Breast epithelium (tissue), 4 donors: ENCODE measurements around the gene CDH13. TPM values are rescaled to one million over a fixed set of nuclear protein-coding genes. Genes with fewer than 3 reads are reported as not detected.

Experiments
- DNase-seq, 2 donors: peaks; one replicate each; pipeline ENCODE4 v3.0.0-alpha.2; 2019; ENCODE audit warnings: low spot score in 2 of 2
- H3K27ac ChIP-seq, 2 donors: fragments of 200-600 bp; sonication (generic) in 1 of 2; one replicate each; pipeline ENCODE4 v1.5.1; 2016 to 2019; ENCODE audit warnings: mild to moderate bottlenecking in 1 of 2
- H3K27me3 ChIP-seq, 2 donors: fragments of 200-600 bp; sonication (generic) in 1 of 2; one replicate each; pipeline versions ENCODE4 v1.5.1 to v1.6.0; 2017 to 2019; ENCODE audit warnings: control low read depth in 1 of 2, mild to moderate bottlenecking in 1 of 2
- H3K36me3 ChIP-seq: fragments of 200-600 bp; one replicate; pipeline ENCODE4 v1.5.1; 2019
- H3K4me1 ChIP-seq, 2 donors: fragments of 200-600 bp; sonication (generic); one replicate each; pipeline ENCODE4 v1.5.1; 2016 to 2019; ENCODE audit warnings: control low read depth in 1 of 2
- H3K4me3 ChIP-seq, 3 donors: fragments of 200-600 bp; sonication (generic); 1 replicate in 2 of 3; 2 replicates in 1 of 3; pipeline ENCODE4 v1.5.1; 2016 to 2019; ENCODE audit warnings: mild to moderate bottlenecking in 3 of 3, moderate library complexity in 2 of 3
- H3K9me3 ChIP-seq, 2 donors: fragments of 200-600 bp; sonication (generic) in 1 of 2; one replicate each; pipeline ENCODE4 v1.5.1; 2016 to 2019; ENCODE audit warnings: control low read depth in 1 of 2
- POLR2A ChIP-seq: fragments of 450-650 bp; IDR thresholded peaks from one replicate; pipeline ENCODE4 v1.6.1; 2016; ENCODE audit warnings: antibody characterized with exemption, mild to moderate bottlenecking, moderate library complexity
- POLR2AphosphoS5 ChIP-seq, 3 donors: sonication (generic); formaldehyde crosslinking; IDR thresholded peaks; one replicate each; pipeline ENCODE4 v1.6.1; 2017; ENCODE audit warnings: antibody characterized with exemption in 3 of 3
- intact Hi-C: fragments of 100-400 bp; cut with DNase I; formaldehyde crosslinking; loops from one replicate; pipeline ENCODE4 v1.15.1; 2023; ENCODE audit warnings: low total_unique reads
- total RNA-seq, 3 donors: library from RNA; depleted of rRNA; stranded (reverse); fragments of >200 nt; gene quantifications; one replicate each; pipeline ENCODE4 v1.1.0, GENCODE V29; 2016
- TF ChIP-seq, protein P1 (sequence below), 3 donors: fragments of 450-650 bp; IDR thresholded peaks; one replicate each; pipeline ENCODE4 v1.5.1; 2016 to 2017; ENCODE audit warnings: antibody characterized with exemption in 3 of 3, mild to moderate bottlenecking in 3 of 3, moderate library complexity in 3 of 3

Gene CDH13
- total RNA-seq, 3 donors from 2014 or later: 6.0 to 13.1 (median 11.5) TPM

DNA sequence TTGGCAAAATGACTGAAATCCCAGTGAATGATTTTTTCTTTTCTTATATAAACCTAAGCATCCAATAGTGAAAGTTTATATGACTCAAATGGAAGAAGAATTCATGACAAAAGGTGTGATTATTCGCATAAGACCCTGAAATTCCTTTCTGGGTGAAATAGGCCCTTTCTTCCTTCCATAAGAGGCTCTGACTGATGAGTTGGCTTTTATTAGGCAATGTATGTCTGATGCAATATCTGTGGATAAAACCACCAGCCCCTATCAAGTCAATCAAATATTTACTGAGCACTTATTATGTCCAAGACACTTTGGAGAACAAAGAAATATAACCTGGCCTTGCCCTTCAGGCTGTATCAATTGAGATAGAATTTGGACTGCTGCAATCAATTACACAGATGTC lies 316.6 kb downstream of the CDH13 start:
- DNase-seq: no peak
- H3K27ac ChIP-seq: no peak overlapping the region
- no peaks in the 10 kb centered on the region for H3K4me1 ChIP-seq
- no peaks in the 10 kb centered on the region for H3K9me3 ChIP-seq
- intact Hi-C loops: no loop called here
- H3K36me3 ChIP-seq: no peaks in the 10 kb centered on the region
- H3K4me3 ChIP-seq: no peak overlapping the region
- peaks cover 0 to 5% of the 10 kb centered on the region in 2 donors for H3K27me3 ChIP-seq
- TF ChIP-seq, protein P1, sequence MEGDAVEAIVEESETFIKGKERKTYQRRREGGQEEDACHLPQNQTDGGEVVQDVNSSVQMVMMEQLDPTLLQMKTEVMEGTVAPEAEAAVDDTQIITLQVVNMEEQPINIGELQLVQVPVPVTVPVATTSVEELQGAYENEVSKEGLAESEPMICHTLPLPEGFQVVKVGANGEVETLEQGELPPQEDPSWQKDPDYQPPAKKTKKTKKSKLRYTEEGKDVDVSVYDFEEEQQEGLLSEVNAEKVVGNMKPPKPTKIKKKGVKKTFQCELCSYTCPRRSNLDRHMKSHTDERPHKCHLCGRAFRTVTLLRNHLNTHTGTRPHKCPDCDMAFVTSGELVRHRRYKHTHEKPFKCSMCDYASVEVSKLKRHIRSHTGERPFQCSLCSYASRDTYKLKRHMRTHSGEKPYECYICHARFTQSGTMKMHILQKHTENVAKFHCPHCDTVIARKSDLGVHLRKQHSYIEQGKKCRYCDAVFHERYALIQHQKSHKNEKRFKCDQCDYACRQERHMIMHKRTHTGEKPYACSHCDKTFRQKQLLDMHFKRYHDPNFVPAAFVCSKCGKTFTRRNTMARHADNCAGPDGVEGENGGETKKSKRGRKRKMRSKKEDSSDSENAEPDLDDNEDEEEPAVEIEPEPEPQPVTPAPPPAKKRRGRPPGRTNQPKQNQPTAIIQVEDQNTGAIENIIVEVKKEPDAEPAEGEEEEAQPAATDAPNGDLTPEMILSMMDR (IDR thresholded peaks at IDR 0.05): no peak
- TF ChIP-seq POLR2A: no peak

DNA sequence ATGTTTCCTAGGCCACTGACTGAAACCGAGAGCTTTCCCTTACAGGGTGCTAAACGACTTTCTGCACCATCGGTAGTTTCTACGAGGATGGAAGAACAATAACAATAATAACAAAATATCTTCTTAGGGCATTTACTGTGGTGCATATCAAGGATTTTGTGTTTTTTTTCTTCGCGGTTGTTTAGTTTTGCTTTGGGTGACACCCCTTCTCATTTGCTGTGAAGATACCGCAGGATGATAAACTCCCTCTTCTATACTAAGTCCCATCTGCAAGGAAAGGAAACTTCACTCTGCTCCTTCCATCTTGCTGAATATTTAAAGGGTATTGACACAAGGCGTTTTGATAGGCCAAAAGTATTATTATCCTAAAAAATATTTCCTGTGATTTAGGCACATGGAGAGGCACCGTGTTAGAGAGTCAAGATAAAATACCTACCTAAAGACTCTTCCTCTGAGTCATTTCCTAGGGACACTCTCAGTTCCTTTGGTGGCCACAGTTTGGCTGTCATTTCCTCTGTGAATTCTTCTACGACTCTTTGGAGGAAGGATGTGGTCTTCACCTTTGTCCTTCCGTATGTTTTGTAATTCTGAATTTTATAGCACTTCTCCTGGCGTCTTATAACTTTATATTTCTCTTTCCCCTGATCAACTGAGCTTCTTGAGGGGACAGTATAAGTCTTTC lies 318.8 kb downstream of the CDH13 start:
- Histone ChIP-seq H3K27me3 (peaks cover 0 to 5% of the 10 kb centered on the region in 2 donors), H3K27ac (no peak overlapping the region), H3K4me3 (no peak overlapping the region), H3K36me3 (no peaks in the 10 kb centered on the region), H3K4me1 (no peaks in the 10 kb centered on the region), H3K9me3 (no peaks in the 10 kb centered on the region)
- DNase-seq: no peak
- intact Hi-C loops: no loop called here
- no peak for TF ChIP-seq POLR2A
- no peak for TF ChIP-seq POLR2AphosphoS5 (IDR thresholded peaks at IDR 0.05)
- TF ChIP-seq, protein P1 (IDR thresholded peaks at IDR 0.05): no peak

DNA sequence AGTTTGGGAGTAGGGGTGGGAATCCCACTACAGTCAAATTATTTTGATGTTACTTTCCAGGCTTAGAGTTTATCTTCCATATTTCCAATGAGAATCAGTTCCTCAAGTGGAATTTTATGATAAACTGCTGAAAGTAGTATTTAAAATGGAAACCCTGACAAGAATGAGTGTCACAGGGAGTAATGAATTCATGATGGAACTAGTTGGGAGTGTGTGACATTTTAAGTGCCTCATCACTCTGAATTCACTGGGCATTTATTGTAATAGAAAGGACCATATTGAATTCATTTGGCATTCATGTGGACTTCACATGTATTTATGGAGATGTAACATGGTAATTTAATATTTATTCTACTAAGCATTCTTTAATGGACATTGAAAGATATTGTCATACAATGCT lies 320.9 kb downstream of the CDH13 start:
- TF ChIP-seq POLR2AphosphoS5 (IDR thresholded peaks at IDR 0.05) (no peak), POLR2A (no peak)
- TF ChIP-seq, protein P1 (IDR thresholded peaks at IDR 0.05): no peak
- intact Hi-C loops: no loop called here
- Histone ChIP-seq H3K27ac (no peak overlapping the region), H3K4me1 (no peaks in the 10 kb centered on the region), H3K4me3 (no peak overlapping the region), H3K27me3 (no peaks in the 10 kb centered on the region), H3K9me3 (no peaks in the 10 kb centered on the region), H3K36me3 (no peaks in the 10 kb centered on the region)
- DNase-seq: no peak

DNA sequence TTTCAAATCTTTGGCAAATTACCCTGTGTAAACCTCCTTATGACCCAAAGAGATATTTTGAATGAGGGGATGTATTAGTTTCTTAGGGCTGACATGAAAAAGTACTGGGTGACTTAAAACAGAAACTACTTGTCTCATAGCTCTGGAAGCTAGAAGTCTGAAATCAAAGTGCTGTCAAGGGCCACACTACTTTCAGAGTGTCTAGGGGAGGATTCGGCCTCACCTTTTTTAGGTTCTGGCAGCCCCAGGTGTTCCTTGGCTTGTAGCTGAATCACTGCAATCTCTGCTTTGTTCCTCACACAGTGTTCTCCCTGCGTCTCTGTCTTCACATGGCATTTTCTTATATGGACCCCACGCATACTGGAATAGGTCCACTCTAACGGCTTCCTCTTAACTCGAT lies 322.2 kb downstream of the CDH13 start:
- no peaks in the 10 kb centered on the region for H3K27me3 ChIP-seq
- DNase-seq: no peak
- H3K4me1 ChIP-seq: no peaks in the 10 kb centered on the region
- intact Hi-C loops: no loop called here
- no peak overlapping the region for H3K4me3 ChIP-seq
- TF ChIP-seq POLR2AphosphoS5 (IDR thresholded peaks at IDR 0.05) (no peak), POLR2A (no peak)
- TF ChIP-seq, protein P1 (IDR thresholded peaks at IDR 0.05): no peak
- no peak overlapping the region for H3K27ac ChIP-seq
- H3K36me3 ChIP-seq: no peaks in the 10 kb centered on the region
- H3K9me3 ChIP-seq: no peaks in the 10 kb centered on the region

DNA sequence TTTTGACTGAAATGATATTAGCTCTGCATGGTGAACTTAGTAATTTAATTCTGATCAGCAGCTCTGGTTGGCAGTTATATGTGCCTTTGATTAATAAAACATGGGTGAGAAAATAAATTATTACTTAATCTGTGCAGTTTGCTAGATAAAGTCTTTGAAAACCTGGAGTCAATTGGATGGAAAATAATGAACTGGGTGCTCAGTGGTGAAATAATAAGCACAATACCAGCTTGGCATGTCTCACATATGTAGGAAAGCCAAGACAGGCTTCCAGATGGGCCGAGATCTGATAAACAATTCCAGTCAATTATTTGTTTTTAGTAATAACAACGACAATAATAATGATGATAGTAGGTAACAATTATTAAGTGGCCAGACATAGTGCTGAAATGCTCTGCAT lies 326.7 kb downstream of the CDH13 start:
- Histone ChIP-seq H3K36me3 (no peaks in the 10 kb centered on the region), H3K27ac (no peak overlapping the region), H3K4me3 (no peak overlapping the region), H3K27me3 (no peaks in the 10 kb centered on the region), H3K9me3 (no peaks in the 10 kb centered on the region), H3K4me1 (no peaks in the 10 kb centered on the region)
- DNase-seq: no peak
- no peak for TF ChIP-seq POLR2A
- TF ChIP-seq POLR2AphosphoS5 (IDR thresholded peaks at IDR 0.05): no peak
- TF ChIP-seq, protein P1 (IDR thresholded peaks at IDR 0.05): no peak
- intact Hi-C loops: no loop called here
